K562 (cell line): ENCODE data around the gene SNRPA. TPM values are rescaled to one million over a fixed set of nuclear protein-coding genes. Genes with fewer than 3 reads are reported as not detected.

Source experiments
- ASH1L ChIP-seq: fragments of 450-650 bp; IDR thresholded peaks from 2 replicates; pipeline ENCODE4 v1.6.1; 2018; ENCODE audit warnings: borderline replicate concordance, mild to moderate bottlenecking, low read depth; ENCODE audit not compliant: partially characterized antibody
- CBFA2T3 ChIP-seq: fragments of 450-650 bp; IDR thresholded peaks from 2 replicates; pipeline ENCODE4 v1.6.1; 2017
- CEBPB ChIP-seq: fragments of 450-650 bp; IDR thresholded peaks from 2 replicates; pipeline ENCODE4 v1.6.1; 2016; ENCODE audit warnings: missing genetic modification characterization, missing compliant biosample characterization
- CHD2 ChIP-seq: IDR thresholded peaks from 2 replicates; pipeline ENCODE4 v1.6.1; 2011; ENCODE audit warnings: low read depth, low read length
- CREM ChIP-seq: IDR thresholded peaks from 2 replicates; pipeline ENCODE4 v1.6.1; 2014; ENCODE audit warnings: antibody characterized with exemption, low read depth
- FOS ChIP-seq: IDR thresholded peaks from 3 replicates; pipeline ENCODE4 v1.6.1; 2011; ENCODE audit not compliant: insufficient read length; ENCODE audit errors: extremely low read depth
- PCBP1 ChIP-seq: fragments of 200-400 bp; formaldehyde crosslinking; IDR thresholded peaks from 2 replicates; pipeline ENCODE4 v1.6.1; 2018; ENCODE audit warnings: mild to moderate bottlenecking, low read depth, low read length; ENCODE audit not compliant: poor library complexity, severe bottlenecking
- RFX1 ChIP-seq: fragments of 450-650 bp; IDR thresholded peaks from 2 replicates; pipeline ENCODE4 v1.6.1; 2016; ENCODE audit warnings: mild to moderate bottlenecking, moderate library complexity
- ZBTB7A ChIP-seq: IDR thresholded peaks from 2 replicates; pipeline ENCODE4 v1.6.1; 2011; ENCODE audit warnings: low read depth, mild to moderate bottlenecking, low read length, moderate library complexity, borderline replicate concordance; ENCODE audit not compliant: control insufficient read depth
- polyA plus RNA-seq, 8 experiments: library from polyadenylated mRNA; depleted of rRNA in 4 of 8; stranded (reverse) in 5 of 8; unstranded in 3 of 8; fragments of >200 nt; fragmentation: Nextera tagmentation in 2 of 8; fragmentation: Illumina TruSeq in 1 of 8; extraction: Ambion mirVana in 2 of 8; extraction: Trizol in 1 of 8; gene quantifications; 2 replicates each; pipeline versions ENCODE4 v1.2.1 to v1.2.3, GENCODE V29; 2011 to 2014; ENCODE audit warnings: inconsistent platforms in 1 of 8, missing spikeins in 1 of 8
- total RNA-seq, 7 experiments: library from RNA; depleted of rRNA in 6 of 7; stranded (reverse); fragments of >200 nt in 6 of 7; fragmentation: Illumina TruSeq in 2 of 7; extraction: Trizol in 2 of 7; gene quantifications; 2 replicates each; pipeline versions ENCODE4 v1.2.1 to v1.2.3, GENCODE V29; 2011 to 2021; ENCODE audit warnings: low replicate concordance in 1 of 7
- TF ChIP-seq, protein P1 (sequence below), 2 experiments: IDR thresholded peaks in 1 of 2; conservative IDR thresholded peaks in 1 of 2; 2 replicates each; pipeline ENCODE4 v1.6.1; 2016; ENCODE audit warnings: low read depth in 2 of 2, mild to moderate bottlenecking in 1 of 2, missing compliant biosample characterization in 1 of 2, missing genetic modification characterization in 1 of 2, moderate library complexity in 1 of 2
- TF ChIP-seq, protein P2 (sequence below): fragments of 200-800 bp; sonication (Bioruptor generic); IDR thresholded peaks from 2 replicates; pipeline ENCODE4 v1.6.1; 2017; ENCODE audit warnings: missing genetic modification characterization, missing compliant biosample characterization
- TF ChIP-seq, protein P3 (sequence below), 2 experiments: fragments of 450-650 bp in 1 of 2; sonication (generic) in 1 of 2; formaldehyde crosslinking in 1 of 2; IDR thresholded peaks; 2 replicates each; pipeline versions ENCODE4 v1.7.1 to v1.9.0; 2016 to 2022; ENCODE audit warnings: inconsistent platforms in 1 of 2, mild to moderate bottlenecking in 1 of 2, missing genetic modification reagents in 1 of 2

SNRPA gene
- total and polyA plus RNA-seq, 9 of the 15 experiments (the other 6 are each of a cell fraction or from before 2014, with no cell fraction given), result 16.3 to 311 (median 193) TPM

DNA sequence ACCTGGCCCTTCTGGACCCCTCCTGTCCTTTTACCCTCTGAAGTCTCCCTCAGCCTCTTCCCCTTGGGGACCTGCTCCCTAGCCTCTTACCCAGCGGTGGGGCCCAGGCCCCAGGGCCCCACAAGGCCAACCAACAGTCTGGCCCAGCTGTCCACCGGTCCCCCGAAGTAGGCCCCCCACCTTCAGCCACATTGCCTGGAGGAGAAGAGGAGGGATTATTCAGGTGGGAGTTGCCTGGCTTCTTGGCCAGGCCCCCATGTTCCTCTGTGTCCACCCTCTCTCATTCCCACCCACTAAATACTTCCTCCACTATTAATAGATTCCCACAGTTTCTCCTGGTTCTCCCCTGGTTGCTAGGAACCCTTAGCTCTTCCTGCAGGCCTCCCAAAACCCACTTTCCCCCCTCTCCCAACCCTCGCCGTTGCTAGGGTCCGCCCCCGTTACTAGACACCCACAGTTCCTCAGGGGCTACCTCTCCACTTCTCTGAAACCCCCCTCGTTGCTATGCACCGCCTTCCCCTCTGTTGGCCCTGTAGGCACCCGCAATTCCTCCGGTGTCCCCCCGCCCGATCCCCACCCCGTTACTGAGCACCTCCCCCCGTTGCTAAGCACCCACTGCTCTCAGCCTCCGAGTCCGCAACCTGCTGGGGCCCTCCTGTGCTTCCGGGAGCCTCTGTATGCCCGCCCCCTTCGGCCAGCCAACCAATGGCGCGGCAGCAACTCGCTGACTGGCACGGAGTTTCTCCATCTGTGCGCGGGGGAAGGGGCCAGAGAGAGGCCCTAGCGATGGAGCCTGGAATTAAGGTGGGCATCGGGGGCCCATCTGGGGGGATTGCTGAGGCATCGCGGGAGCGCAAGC, 36.3 kb upstream of the SNRPA start (continued):
- TF ChIP-seq, protein P1, sequence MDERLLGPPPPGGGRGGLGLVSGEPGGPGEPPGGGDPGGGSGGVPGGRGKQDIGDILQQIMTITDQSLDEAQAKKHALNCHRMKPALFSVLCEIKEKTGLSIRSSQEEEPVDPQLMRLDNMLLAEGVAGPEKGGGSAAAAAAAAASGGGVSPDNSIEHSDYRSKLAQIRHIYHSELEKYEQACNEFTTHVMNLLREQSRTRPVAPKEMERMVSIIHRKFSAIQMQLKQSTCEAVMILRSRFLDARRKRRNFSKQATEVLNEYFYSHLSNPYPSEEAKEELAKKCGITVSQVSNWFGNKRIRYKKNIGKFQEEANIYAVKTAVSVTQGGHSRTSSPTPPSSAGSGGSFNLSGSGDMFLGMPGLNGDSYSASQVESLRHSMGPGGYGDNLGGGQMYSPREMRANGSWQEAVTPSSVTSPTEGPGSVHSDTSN (CRISPR knock-in tag; IDR thresholded peaks at IDR 0.05; ENCODE audit: low read depth), result peak; percentile 82
- TF ChIP-seq, protein P1 (tag; conservative IDR thresholded peaks at IDR 0.05; ENCODE audit: low read depth), result peak; percentile 97
- TF ChIP-seq CREM, result peak; percentile 49; the same call in 1 of the 2 replicates
- TF ChIP-seq, protein P2, sequence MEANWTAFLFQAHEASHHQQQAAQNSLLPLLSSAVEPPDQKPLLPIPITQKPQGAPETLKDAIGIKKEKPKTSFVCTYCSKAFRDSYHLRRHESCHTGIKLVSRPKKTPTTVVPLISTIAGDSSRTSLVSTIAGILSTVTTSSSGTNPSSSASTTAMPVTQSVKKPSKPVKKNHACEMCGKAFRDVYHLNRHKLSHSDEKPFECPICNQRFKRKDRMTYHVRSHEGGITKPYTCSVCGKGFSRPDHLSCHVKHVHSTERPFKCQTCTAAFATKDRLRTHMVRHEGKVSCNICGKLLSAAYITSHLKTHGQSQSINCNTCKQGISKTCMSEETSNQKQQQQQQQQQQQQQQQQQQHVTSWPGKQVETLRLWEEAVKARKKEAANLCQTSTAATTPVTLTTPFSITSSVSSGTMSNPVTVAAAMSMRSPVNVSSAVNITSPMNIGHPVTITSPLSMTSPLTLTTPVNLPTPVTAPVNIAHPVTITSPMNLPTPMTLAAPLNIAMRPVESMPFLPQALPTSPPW (CRISPR knock-in tag), result peak; percentile 78
- no peak for TF ChIP-seq CEBPB (tag)
- peak; percentile 36; the same call in 1 of the 2 replicates for TF ChIP-seq ZBTB7A
- peak; percentile 36 for TF ChIP-seq PCBP1
- TF ChIP-seq CBFA2T3, result no peak
- peak; percentile 93 for TF ChIP-seq RFX1
- 0 out of 2 replicates have a peak, but pooled peaks have one; percentile 50 for TF ChIP-seq CHD2
- TF ChIP-seq, protein P3, sequence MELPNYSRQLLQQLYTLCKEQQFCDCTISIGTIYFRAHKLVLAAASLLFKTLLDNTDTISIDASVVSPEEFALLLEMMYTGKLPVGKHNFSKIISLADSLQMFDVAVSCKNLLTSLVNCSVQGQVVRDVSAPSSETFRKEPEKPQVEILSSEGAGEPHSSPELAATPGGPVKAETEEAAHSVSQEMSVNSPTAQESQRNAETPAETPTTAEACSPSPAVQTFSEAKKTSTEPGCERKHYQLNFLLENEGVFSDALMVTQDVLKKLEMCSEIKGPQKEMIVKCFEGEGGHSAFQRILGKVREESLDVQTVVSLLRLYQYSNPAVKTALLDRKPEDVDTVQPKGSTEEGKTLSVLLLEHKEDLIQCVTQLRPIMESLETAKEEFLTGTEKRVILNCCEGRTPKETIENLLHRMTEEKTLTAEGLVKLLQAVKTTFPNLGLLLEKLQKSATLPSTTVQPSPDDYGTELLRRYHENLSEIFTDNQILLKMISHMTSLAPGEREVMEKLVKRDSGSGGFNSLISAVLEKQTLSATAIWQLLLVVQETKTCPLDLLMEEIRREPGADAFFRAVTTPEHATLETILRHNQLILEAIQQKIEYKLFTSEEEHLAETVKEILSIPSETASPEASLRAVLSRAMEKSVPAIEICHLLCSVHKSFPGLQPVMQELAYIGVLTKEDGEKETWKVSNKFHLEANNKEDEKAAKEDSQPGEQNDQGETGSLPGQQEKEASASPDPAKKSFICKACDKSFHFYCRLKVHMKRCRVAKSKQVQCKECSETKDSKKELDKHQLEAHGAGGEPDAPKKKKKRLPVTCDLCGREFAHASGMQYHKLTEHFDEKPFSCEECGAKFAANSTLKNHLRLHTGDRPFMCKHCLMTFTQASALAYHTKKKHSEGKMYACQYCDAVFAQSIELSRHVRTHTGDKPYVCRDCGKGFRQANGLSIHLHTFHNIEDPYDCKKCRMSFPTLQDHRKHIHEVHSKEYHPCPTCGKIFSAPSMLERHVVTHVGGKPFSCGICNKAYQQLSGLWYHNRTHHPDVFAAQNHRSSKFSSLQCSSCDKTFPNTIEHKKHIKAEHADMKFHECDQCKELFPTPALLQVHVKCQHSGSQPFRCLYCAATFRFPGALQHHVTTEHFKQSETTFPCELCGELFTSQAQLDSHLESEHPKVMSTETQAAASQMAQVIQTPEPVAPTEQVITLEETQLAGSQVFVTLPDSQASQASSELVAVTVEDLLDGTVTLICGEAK (IDR thresholded peaks at IDR 0.05), result peak; percentile 43; the same call in 1 of the 2 replicates
- TF ChIP-seq, protein P3 (CRISPR knock-in tag; IDR thresholded peaks at IDR 0.05), result no peak
- peak; percentile 81 for TF ChIP-seq FOS
- TF ChIP-seq ASH1L, result peak; percentile 69
